NCI-H1417 (cell line): ENCODE results near the gene MEF2A.
A peak's percentile ranks its signal among the peaks of the same experiment; 100 is the strongest.

ENCODE experiments used
- DNase-seq, 3 experiments: peaks; one replicate each; lab custom pipeline; 2025; lab: John Stamatoyannopoulos, UW

Gene MEF2A

GRCh38 chr15:99704444-99704838, 138.7 kb downstream of the MEF2A start:
- peak; percentile 70 to 93 (median 89) for DNase-seq

GRCh38 chr15:99706557-99707303, 140.9 kb downstream of the MEF2A start:
- no peak for DNase-seq

DNA sequence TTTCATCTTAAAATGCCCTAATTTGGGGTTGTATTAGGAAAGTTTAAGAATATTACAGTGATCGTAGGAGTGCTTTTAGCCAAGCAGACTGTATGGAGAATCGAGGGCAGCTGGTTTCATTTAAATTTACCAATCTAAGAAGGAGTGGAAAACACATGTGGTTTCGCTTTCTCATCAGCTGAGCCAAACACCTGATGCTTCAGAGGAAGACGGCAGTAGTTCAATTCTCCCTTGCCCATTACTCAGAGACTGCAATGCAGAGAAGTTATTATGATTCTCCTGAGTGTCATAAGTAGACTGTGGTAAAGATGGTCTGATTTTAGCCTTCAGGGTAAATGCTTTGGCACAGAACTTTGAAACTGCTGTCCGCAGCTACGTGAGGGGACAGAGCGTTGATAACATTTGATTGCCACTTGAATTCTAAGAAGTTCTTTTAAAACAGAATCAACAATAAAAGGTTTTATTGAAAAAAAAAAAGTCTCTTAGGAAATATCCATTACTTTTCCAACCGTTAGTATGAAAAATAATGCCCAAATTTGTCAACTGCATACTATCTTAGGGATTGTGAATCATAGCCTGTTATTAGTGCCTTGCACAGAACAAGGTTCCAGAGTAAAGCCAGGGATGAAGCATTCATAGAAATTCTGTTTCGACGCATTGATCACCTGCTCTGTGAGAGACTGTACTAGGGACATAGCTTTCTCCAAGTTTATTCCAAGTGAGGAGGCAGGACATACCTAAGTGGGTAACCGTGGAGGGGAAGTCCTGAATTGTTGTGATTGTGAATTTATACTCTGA, 141.9 kb downstream of the MEF2A start:
- DNase-seq = no peak

GRCh38 chr15:99708563-99708962, 142.8 kb downstream of the MEF2A start:
- DNase-seq = no peak

DNA sequence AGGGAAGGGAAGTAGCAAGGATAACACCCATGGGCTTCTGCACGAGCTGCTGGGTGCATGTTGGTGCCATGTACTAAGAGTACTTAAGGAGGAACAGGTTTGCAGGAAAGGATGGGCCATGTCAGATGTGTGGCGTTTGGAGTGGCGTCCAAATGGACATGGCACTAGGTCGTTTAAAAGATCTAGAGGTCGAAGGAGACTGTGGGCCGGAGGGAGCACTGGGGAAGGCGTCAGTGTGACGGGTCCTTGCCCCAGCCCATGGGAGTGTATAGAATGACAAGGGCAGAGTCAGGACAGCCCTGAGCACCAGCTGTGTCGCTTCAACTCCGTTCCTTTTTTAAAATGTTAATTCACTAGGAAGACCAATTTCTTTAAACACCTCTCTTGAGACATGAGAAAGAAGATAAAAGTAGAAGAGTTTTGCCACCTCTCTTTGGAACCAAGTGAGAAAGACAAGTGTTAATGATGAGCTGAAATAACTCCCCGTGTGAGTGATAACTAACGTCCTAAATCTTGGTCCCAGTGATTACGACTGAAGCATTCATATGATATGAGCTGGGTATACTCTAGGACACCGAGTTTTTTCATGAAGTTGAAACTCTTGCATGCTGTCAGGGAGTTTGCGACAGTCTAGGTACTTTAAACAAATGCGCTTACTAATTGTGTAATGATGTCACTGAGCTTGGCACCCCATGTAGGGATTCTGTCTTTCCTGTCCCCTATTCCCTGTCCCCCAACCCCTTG, 143.6 kb downstream of the MEF2A start:
- no peak for DNase-seq

DNA sequence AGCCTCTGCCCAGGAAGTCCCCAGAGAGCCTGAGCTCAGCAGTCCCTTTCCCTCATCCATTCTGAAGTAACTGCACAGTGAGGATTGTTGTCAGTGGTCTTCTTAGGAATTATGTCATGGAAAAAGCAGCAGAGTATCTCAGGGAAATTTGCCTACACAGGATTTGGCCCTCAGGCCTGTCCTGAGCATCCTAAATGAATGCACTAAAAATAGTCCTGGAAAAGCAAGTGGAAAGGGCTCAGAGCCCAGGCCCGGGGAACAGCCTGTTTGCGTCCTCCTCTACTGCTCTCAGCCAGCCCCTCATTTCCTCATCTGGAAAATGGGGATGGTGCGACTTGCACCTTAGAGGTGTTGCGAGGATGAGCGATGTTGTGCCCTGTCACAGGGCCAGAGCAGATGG, 145.8 kb downstream of the MEF2A start:
- no peak for DNase-seq

DNA sequence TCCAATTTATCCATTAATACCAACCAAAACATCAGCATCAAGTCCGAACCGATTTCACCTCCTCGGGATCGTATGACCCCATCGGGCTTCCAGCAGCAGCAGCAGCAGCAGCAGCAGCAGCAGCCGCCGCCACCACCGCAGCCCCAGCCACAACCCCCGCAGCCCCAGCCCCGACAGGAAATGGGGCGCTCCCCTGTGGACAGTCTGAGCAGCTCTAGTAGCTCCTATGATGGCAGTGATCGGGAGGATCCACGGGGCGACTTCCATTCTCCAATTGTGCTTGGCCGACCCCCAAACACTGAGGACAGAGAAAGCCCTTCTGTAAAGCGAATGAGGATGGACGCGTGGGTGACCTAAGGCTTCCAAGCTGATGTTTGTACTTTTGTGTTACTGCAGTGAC, 146.6 kb downstream of the MEF2A start:
- no peak for DNase-seq

DNA sequence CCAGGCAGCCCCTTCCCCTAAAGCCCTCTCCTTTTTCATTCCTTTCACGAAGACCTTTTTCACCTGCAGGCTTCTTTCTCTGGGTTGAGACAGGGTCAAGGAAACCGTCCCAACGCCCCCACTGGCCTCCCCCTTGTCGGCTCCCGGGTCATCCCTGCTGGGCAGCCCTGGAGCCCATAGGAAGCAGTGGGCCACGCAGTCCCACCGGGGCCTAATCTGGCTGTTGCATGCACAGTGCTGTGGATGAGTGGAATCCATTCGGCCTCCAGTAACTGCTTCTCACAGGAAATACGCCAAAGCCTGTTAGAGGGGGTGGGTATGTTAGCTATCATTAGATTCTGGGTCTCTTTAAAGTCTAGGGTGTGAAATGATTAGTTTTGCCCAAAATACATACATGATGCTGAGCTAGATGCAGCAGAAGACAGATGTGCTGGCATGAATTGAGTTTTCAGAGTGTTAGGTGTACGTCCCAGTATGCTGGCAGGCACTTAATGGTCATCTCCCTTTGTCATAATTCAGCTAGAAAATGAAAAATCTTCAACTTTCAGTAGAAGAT, 150.8 kb downstream of the MEF2A start:
- DNase-seq = no peak

- DNase-seq = peak in 2 of 3 experiments; percentile 55 to 71
Observed at GRCh38 chr15:99717161-99718009, 151.6 kb downstream of the MEF2A start.

GRCh38 chr15:99718421-99718820, 152.6 kb downstream of the MEF2A start:
- peak in 2 of 3 experiments; percentile 21 to 47 for DNase-seq

GRCh38 chr15:99719096-99719541, 153.3 kb downstream of the MEF2A start:
- peak in 1 of 3 experiments; percentile 67 for DNase-seq

DNA sequence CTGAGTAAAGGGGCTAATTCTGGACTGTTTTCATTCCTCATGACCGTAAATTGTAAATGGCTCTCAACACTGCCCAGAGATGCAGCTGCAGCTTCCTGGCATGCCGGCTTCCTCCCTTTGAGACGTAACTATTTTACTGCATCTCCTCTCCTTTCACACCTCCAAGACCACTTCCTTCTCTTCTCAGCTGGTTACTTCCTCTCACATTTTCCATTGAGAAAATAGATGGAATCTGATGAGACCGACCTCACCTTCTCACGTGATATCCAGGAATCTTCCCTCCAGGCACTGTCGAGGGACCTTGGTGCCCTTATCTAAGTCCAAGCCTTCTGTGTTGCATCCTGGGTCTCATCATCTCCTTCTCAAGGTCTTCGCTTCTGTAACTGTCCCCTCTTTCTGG, 154.7 kb downstream of the MEF2A start:
- DNase-seq = no peak

DNA sequence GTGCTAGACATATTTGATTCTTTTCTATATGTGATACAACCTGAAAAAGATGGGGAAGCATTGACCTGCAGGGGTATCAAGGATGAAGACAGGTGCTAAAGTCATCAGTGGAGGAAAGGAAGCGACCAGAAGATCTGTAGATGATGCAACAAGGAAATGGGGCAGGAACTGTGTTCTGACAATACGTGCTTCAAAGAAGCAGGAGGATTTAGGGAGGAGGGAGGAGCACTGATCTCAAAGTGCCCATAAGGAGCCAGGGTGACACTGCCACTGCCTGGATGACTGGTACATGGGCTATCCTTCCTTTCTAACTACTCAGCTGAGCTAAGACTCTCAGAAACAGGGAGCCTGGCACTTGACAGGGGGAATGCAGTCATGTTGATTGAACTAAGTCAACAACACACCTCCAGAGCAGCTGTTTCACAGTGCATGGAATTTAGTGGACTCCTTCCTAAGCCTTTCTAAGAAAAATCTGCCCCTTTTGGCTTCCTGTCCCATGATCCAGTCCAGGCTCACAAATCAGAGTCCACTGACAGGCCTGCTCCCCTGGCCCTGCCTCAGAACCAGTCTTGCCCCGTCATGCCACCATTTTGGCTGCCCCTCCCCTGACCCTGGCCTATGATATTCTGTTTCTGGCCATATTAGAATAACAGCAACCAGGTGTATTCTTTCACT, 155.5 kb downstream of the MEF2A start:
- peak in 1 of 3 experiments; percentile 22 for DNase-seq

DNA sequence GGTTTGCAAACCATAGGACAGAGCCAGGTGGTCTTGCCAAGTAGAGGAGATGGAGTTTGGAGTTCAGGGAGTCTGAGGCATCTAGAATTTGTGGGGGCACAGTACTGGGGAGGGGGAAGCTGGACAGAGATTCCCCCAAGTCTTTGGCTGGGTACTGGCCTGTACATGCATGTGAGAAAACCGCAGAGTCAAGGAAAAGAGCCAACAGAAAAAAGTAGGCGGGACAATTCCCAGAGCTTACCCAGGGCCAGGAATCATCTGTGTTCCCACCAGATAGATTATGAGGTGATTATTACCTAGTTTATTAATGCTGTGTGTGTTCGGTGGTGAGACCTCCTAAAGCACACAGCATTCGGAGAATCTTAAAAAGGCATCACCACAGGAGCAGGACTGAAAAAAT, 156.1 kb downstream of the MEF2A start:
- no peak for DNase-seq

- DNase-seq = no peak
Observed at GRCh38 chr15:99722406-99722805, 156.6 kb downstream of the MEF2A start.

- no peak for DNase-seq
Observed at GRCh38 chr15:99726333-99726732, 160.5 kb downstream of the MEF2A start.

GRCh38 chr15:99727330-99727729, 161.5 kb downstream of the MEF2A start:
- DNase-seq = no peak

DNA sequence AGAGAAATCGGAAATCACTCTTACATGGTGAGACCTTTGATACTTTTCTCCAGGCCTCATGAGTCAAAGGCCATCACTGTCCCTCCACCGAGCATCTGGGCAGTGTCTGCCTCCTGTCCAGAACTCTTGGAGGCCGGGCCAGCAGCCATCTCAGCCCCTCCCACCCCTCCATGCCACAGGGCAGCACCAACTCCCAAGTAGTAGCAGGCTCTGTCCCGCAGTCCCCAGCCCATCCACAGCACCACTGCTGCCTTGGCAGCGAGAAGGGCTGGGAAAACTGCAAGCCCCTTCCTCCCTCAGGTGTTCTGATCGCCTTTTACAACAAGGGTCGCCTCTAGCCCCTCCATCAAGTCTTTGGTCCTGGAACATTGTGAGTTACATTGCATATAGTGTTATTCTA, 161.9 kb downstream of the MEF2A start:
- DNase-seq = no peak

GRCh38 chr15:99728916-99729315, 163.1 kb downstream of the MEF2A start:
- no peak for DNase-seq

- DNase-seq = no peak
Observed at GRCh38 chr15:99729327-99729726, 163.5 kb downstream of the MEF2A start.

- DNase-seq = peak in 2 of 3 experiments; percentile 6 to 41
Observed at GRCh38 chr15:99729920-99730319, 164.1 kb downstream of the MEF2A start.
